ENCODE data around the gene PPM1N. TPM values are rescaled to one million over a fixed set of nuclear protein-coding genes. Genes with fewer than 3 reads are reported as not detected.
"Not testable (repeated sequence)": the region's sequence is repeated elsewhere in the genome, so short reads cannot be mapped to it uniquely, and the experiment has no call there.

The PPM1N gene
- total RNA-seq, 1 experiment from 2014 or later = 0.34 TPM

DNA sequence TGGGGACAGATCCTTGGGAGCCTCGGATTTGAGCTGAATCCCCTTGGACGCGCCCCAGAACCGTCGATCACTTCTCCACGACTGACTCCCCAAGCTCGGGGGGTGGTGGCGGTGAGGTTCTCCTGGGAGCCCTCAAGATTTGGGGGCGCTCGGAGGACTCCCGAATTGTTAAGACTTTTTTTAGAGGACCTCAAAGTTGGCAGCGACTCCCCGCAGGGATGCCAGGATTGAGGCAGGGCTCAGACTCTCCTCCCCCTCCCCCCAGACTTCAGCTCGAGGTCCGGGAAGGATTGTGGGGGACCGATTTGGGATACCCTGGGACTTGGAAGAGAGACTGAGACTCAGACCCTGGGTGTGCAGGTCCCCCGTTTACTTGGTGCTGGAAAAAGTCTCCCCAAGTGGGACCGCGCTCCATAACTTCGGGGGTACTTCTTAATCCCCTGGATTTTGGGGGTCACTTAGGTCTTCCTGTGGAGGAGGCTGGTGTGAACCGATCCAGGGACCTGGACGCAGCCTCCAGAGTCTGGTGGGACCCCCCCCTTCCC lies 9.7 kb downstream of the PPM1N start:
- DNase-seq (ENCODE audit: low read depth) = no peak

DNA sequence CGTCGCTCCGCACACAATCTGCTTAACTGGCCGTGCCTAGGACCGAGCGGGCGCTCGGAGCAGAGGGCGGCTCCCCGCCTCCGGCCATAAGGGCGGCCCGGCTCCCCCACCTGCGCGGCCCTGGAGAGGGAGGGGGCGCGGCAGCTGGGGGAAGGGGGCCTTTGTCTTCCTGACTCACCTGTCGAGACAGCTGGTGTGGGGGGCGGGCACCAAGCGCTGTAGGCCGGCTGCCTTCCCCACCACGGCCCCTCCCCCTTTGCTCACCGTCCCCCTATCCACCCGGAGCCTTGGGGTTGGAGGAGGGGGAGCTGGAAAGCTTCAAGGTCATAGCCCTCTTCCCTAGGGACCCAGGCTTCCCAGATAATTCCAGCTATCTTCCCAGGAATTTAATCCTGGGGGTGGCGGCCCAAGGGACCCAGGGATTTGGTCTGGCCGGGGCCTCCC lies 10.2 kb downstream of the PPM1N start:
- DNase-seq (ENCODE audit: low read depth) = peak; percentile 40

- peak; percentile 68 for DNase-seq (ENCODE audit: low read depth)
These were observed 10.8 kb downstream of the PPM1N start for GRCh38 chr19:45508861-45509691.

DNA sequence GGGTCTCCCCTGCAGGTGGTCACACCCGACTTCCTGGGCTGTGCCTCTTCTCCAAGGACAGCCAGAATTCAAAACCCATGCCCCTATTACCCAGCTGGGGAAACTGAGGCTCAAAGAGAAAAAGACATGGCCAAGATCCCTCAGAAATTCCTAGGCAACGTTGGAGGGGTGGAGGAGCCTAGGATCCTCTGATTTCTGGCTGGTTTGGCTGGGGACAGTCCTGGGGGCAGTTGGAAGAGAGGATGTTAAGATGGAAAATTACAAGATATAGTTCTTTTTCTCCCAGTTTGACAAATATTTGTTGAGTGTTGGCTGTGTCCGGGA lies 11.4 kb downstream of the PPM1N start:
- no peak for DNase-seq (ENCODE audit: low read depth)

DNA sequence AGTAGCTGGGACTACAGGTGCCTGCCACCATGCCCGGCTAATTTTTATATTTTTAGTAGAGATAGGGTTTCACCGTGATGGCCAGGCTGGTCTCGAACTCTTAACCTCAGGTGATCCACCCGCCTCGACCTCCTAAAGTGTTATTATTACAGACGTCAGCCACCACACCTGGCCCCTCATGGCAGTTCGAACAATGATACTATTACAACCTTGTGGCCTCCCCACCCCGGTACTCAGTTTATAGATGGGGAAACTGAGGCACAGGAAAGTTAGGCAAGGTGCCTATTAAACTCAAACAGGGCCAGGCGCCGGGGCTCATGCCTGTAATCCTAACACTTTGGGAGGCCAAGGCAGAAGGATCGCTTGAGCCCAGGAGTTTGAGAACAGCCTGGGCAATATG lies 12.1 kb downstream of the PPM1N start:
- DNase-seq (ENCODE audit: low read depth) = not testable (repeated sequence)

- DNase-seq (ENCODE audit: low read depth) = no peak
These were observed 12.8 kb downstream of the PPM1N start for GRCh38 chr19:45511074-45511473.

DNA sequence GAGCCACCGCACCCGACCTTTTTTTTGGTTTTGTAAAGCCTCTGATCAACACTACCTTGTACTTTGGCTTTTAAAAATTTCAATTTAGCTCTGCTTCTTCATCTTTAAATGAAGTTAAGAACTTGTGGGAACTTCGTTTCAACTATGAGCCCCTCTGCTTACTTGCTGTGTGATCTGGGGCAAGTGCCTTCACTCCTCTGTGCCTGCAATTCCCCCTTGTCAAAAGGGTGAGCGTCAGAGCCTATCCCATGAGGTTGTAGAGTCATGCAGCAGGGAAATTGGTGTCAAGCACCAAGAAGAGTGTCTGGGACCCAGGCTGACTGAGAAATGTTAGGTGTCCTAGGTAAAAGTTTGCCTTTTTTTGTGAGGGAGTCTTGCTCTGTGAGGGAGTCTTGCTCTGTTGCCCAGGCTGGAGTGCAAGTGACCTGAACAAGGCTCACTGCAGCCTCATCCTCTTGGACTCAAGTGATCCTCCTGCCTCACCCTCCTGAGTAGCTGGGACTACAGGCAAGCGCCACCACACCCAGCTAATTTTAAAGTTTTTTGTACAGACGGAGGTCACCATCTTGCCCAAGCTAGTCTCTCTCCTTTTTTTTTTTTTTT lies 14.7 kb downstream of the PPM1N start:
- DNase-seq (ENCODE audit: low read depth) = no peak

DNA sequence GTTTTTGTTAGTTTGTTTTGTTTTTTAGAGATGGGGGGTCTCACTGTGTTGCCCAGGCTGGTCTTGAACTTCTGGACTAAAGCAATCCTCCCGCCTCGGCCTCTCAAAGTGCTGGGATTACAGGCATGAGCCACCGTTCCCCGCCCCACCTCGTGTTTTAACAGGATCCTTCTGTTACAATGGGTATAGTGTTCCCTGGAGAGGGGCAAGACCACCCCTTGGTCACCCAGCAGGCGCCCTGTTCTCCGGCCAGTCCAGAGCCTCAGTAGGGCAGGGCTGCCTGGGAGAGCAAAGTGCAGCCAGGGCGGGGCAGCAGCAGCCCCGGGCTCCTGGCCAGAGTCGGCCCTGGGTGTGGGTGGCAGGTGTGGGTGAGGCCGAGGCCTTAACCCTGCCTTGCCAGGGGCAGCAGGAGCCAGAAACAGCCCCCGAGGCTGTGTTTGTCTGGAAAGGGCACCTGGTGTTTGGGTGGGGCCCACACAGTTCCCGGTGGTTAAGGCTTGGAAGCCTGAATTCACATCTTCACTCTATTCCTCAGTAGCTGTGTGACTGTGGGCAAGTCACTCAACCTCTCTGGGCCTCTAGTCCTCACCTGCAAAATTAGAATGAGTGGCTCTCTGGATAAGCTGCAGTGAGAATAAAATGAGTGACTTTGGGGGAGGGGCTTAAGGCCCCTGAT lies 16.3 kb downstream of the PPM1N start:
- DNase-seq (ENCODE audit: low read depth) = no peak

DNA sequence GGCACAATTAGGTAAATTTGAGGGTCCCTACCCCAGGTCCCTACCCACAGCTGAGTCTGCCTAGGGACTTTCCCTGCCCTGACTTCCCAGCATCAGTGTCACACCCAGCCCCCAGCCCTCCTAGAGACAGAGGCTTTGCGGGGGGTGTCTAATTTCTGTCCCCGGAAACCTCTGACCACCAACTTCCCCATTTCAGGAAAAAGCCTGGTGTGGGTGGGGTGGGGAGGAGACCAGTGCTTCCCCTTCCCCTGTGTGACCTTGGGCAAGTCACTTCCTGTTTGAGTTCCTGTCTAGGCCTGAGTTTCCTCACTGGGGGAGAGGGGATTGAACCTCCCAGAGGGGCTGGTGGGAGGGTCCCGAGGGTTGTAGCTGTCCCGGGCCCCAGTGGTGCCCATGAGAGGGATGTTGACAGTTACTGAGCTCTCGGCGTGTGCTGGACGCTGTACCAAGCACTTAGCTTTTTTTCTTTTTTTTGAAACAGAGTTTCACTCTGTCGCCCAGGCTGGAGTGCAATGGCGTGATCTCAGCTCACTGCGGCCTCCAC lies 16.9 kb downstream of the PPM1N start:
- no peak for DNase-seq (ENCODE audit: low read depth)

DNA sequence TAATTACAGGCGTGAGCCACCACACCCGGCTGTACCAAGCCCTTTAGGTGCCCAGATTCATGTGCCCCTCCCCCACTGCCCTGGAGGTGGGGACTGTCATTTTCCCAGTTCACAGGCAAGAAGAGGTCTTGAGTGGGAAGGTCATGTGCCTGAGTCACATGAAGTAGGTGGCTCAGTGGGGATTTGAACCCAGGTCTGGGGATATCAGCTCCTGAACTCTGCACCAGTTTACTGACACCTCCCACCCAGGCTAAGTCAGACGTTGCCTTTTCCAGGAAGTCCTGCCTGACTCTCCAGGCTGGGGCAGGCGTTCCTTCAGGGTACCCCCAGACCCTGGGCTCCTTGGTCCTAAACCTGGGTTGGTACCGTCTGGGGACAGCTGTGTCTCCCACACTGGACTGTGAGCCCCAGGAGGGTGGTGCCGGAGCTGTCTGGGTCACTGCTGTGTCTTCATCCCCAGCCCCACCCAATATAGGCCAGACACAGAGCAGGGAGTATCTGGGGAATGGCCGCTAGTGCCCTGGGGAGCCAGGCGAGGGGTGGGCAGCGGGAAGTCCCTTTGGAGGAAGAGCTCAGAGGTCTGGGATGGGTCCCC lies 17.7 kb downstream of the PPM1N start:
- no peak for DNase-seq (ENCODE audit: low read depth)

DNA sequence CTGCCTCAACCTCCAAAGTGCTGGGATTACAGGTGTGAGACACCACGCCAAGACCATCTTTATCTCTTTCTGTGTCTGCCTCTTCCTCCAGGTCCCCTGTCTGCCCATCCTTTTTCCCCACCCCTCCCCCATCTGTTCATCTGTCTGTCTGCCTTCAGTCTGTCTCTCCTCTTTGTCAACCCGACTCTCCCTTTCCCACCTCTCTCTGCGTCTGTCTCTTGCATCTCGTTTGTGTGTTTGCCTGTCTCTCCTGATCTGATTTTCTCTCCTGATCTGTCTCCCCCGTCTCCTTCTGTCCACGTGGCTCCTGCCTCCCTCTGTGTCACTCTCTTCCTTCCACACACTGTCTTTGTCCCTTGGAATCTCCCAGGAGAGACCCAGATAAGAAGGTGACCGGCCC lies 19.0 kb downstream of the PPM1N start:
- DNase-seq (ENCODE audit: low read depth) = no peak

- no peak for DNase-seq (ENCODE audit: low read depth)
These were observed 19.6 kb downstream of the PPM1N start for GRCh38 chr19:45517641-45518468.

- no peak for DNase-seq (ENCODE audit: low read depth)
These were observed 20.2 kb downstream of the PPM1N start for GRCh38 chr19:45518469-45518826.

DNA sequence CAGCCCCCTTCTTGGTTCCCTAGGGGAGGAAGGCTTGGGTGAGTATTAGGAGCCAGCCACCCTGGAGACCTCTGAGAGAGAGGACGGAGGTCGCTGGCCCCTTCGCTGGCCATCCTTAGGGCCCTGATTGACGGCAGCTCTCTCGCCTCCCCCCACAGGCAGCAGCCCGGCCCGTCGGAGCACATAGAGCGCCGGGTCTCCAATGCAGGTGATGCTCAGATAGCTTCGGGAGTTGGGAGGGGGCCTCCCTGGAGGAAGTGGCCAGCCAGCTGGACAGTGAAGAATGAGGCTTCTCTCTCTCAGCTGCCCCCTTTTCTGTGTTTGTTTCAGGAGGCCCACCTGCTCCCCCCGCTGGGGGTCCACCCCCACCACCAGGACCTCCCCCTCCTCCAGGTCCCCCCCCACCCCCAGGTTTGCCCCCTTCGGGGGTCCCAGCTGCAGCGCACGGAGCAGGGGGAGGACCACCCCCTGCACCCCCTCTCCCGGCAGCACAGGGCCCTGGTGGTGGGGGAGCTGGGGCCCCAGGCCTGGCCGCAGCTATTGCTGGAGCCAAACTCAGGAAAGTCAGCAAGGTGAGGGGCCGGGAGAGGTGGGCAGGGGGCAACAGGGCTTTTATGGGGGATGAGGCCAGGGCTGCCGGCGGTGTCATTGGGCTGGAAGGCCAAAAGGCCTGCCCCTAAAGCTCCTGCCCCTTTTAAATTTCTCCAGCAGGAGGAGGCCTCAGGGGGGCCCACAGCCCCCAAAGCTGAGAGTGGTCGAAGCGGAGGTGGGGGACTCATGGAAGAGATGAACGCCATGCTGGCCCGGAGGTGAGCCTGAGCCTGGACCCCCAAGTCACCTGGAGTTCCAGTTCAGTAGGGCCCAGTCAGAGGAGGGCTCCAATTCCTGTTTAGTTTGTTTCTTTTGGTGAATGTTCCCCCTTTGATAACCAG lies 24.0 kb downstream of the PPM1N start:
- no peak for DNase-seq (ENCODE audit: low read depth)

DNA sequence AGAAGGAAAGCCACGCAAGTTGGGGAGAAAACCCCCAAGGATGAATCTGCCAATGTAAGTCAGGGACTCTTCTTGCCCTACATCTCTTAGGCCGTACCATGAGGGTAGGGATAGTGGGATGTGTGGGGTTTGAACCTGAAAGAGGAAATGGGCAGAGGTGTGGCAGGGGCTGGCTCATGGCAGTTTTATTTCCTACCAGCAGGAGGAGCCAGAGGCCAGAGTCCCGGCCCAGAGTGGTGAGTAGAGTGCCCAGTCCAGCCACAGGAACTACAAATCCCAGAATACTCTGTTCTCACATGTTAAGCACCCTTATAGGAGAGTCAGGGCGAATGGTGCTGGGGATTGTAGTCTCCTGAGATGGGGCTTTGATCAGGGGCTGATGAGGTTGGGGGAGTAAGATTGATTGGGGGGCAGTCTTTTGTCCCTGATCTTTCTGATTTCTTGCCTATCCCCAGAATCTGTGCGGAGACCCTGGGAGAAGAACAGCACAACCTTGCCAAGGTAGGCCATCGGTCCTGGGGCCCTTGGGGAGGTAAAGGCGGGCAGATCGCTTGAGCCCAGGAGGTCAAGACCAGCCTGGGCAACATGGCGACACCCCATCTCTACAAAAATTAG lies 25.5 kb downstream of the PPM1N start:
- peak; percentile 88 for DNase-seq (ENCODE audit: low read depth)

DNA sequence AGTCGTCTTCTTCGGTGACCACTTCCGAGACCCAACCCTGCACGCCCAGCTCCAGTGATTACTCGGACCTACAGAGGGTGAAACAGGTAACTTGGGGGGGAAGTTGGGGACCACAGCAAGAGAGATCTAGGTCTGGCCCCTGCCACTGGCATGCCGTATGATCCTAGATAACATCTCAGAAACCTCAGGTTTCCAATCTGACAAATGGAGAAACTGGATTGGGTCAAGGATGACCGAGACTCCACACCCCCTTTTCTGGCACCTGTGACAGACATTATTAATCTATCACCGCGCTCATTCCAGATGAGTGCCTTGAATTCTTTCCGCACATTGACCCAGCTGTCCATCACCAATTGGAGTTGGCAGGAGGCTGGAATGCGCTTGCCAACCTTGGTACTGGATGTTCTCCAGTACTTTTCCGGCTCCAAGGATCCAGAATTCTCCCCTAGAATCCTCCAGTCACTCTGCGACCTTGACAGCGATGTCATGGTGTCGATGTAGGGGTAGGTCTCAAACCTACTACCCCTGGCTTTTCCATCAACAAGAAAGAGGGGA lies 26.4 kb downstream of the PPM1N start:
- DNase-seq (ENCODE audit: low read depth) = no peak

DNA sequence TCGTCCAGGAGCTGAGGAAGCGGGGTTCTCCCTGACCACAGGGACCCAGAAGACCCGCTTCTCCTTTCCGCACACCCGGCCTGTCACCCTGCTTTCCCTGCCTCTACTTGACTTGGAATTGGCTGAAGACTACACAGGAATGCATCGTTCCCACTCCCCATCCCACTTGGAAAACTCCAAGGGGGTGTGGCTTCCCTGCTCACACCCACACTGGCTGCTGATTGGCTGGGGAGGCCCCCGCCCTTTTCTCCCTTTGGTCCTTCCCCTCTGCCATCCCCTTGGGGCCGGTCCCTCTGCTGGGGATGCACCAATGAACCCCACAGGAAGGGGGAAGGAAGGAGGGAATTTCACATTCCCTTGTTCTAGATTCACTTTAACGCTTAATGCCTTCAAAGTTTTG lies 27.9 kb downstream of the PPM1N start:
- peak; percentile 66 for DNase-seq (ENCODE audit: low read depth)

- DNase-seq (ENCODE audit: low read depth) = no peak
These were observed 28.7 kb downstream of the PPM1N start for GRCh38 chr19:45526971-45527370.

DNA sequence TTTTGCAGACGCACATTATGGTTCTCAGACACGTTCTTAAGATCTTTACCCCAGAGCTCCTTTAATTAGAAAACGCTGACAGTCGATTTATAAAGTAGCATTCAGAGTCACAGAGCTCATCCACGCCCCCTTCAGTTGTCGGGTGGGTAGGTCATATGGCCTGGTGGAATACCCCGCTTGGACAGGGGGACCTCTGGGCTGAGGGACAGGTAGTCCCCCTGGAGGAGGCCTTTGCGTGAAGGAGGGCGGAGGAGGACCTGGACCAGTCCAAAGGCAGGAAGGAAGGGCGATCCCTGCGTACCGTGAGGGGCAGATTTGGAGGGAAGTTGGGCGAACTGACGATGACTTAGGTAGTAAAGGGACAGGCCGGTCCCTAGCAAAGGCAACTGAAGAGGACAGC lies 29.5 kb downstream of the PPM1N start:
- no peak for DNase-seq (ENCODE audit: low read depth)

Data from HT1080 (cell line).